ENCODE data around the gene PGS1.

The PGS1 gene

DNA sequence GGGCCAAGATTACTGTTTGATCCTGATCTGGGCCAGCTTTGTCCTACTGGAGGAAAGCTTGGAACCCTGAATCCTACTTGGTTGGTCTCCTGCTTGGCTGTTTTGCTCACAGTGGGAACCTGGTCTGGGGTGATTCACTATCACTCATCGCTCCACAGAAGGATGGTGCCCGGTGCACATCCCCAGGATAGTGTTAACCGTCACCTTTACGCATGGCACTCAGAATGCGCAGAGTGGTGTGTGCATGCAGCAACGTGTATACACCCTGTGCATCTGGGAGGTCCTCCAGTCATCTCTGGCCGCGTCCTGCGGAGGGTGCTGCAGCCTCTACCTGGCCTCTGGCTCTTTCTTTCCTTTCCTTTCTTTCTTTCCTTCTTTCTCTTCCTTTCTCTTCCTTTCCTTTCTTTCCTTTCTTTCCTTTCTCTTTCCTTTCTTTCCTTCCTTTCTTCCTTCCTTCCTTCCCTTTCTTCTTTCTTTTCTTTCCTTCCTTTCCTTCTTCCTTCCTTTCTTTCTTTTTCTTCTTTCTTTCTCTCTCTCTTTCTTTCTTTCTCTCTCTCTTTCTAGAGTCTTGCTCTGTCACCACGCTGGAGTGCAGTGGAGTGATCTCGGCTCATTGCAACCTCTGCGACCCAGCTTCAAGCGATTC is 31.7 kb upstream of the PGS1 start:
- no peak for DNase-seq (ENCODE audit: low read depth in 1 of 2, low spot score in 1 of 2)

DNA sequence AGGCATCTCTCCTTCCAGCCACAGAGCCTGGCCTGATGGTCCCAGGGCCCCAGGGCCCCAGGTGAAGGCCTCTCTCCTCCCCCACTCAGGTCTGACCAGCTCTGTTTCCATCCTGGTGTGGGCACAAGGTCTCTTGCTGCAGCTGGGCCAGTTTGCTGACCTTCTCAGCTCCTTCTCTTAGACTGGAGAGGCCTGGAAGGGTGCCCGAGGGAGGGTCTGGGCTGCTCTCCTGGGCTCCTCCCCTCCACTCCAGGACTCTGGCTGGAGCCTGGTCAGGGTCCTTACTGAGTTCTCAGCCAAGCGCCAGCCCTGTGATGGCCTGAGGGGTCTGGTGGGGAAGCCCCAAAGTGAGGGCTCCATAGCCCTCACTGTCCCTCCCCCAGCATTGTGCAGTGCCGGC is 31.0 kb upstream of the PGS1 start:
- DNase-seq (ENCODE audit: low read depth in 1 of 2, low spot score in 1 of 2): no peak

DNA sequence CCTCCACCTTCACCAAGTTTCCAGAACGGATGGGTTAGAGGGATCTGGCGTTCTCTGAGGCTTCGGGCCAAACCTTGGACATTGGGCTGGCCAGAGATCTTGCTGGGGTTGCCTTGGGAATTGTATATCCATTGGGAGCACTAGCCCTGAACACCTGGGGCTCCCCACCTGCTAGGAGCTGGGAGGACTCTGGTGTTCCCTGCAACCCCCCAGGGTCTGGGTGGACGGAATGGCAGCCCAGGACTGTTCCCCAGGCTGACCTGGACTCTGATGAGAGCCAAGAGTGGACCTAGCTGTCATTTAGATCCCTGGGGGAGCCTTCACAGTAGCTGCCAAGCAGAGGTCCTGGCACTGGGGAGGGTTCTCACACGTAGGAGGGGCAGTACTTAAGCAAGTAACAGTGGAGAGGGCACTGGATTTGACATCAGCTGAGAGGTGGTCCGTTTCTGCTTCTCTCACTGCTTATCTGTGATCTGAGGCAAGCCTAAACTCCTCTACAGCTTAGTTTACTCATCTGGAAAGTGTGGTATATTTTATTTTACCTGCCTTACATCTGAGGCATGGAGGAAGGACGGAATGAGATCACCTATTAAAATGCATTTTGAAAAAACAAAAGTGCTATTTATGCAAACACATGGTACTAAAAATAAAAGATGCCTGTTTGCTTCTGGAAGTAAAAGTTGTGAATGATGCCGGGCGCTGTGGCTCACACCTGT is 30.2 kb upstream of the PGS1 start:
- DNase-seq (ENCODE audit: low read depth in 1 of 2, low spot score in 1 of 2): no peak

GRCh38 chr17:78349891-78350642 is 28.4 kb upstream of the PGS1 start:
- DNase-seq (ENCODE audit: low read depth in 1 of 2, low spot score in 1 of 2): no peak

DNA sequence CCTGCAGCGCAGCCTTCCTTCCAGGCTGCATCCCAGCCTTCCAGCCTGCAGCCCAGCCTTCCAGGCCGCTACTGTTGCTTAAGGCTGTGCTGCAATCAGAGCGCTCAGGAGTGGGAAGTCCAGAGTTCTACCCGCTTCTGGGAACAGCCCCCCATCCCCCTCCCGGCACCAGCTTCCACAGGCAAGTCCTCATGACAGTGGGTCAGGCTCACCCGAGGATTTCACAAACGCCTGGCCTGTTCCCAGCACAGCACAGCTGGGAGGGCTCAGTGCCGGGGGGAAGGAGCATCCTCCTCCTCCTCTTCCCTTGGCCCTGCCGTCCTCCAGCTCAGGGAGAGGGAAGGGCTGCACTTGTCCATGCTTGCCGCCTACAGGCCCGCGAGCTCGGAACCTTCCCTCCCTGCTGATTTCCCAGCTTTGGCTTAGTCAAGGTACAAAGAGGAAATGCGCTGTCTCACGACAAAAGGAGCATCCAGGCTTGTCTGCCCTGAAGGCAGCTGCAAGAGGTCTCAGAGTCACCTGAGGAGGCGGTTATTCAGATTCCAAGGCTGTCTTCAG is 26.9 kb upstream of the PGS1 start:
- no peak for DNase-seq (ENCODE audit: low read depth in 1 of 2, low spot score in 1 of 2)

DNA sequence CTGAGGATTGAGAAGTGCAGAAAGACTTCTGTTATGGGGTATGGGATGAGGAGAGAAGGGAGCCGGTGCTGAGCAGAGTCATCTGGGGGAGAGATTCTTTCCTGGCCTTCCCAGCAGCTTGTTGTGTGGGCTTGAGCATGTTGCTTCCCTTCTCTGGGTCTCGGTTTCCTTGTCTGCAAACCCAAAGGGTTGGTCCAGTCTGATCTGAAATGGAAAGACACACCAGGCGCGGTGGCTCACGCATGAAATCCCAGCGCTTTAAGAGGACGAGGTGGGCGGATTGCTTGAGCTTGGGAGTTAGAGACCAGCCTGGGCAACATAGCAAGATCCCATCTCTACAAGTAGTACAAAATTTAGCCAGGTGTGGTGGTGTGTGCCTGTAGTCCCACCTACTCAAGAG is 24.6 kb upstream of the PGS1 start:
- DNase-seq (ENCODE audit: low read depth in 1 of 2, low spot score in 1 of 2): no peak

DNA sequence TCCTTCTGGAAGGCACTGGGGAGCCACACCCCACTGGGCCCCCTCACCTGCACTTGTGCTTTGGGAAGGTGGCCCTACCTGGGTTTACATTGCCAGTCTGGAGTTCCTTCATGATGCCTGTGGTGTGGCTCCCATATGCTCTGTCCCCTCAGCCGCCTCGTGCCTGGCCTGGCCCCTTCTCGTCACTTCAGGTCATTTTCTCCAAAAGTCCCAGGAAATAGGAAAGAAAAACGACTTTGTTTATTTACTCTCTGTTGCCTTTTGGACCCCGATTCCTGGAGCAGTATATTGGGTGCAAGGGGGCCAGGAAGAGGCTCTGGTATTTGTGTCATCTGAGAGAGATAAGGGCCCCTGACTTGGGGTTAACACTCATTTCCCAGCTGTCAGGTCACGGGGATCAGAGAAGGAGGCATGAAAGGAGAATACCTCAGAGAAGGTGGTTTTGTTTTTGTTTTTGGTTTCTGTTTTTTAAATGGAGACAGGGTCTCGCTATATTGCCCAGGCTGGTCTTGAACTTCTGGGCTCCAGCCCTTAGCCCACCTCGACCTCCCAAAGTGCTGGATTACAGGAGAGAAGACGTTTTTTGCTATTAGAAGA is 23.3 kb upstream of the PGS1 start:
- DNase-seq (ENCODE audit: low read depth in 1 of 2, low spot score in 1 of 2): no peak

DNA sequence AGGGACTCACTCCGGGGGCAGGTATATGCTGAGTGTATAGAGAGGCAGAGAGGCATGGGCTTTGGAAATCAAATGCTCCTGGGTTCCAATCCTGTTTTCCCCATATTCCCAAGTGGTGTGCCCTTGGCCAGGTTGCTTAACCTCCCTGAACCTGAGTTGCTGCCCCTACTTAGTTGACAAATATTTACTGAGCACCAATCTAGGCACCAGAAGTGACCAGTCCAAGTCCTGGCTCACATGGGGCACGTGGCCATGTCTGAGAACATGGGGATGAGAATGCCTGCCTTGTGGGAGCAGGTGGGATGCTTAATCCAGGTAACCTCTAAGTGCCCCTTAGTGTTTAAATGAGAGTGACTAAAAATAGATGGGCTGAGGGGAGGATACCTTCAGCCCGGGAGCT is 22.7 kb upstream of the PGS1 start:
- no peak for DNase-seq (ENCODE audit: low read depth in 1 of 2, low spot score in 1 of 2)

DNA sequence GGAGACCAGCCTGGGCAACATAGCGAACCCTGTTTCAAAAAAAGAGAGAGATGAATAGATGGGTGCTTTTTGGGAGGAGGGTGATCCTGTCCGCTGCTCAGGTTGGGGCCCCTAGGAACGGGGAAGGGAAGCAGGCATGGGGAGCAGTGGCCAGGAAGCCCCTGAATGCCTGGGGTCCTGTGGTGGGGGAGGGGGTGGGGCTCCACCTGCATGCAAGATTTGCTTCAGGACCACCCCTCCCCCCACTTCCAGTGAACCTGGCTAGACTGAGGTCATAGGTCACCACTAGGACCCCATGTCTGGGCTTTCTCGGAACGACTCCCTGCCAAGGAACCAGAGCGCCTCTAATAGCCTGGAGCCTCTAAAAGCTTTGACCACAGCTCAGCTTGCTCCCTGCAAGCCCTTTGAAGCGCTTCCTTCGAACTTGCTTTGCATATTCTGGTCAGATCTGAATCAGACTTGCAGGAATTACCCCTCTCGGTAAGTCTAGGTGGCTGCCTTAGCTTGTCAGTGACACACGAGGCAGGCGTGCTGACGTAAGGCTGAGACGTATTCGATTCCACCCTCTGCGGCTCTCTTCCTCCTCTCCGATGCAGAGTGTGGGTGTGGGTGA is 22.2 kb upstream of the PGS1 start:
- peak; percentile 69 to 93 for DNase-seq (ENCODE audit: low read depth in 1 of 2, low spot score in 1 of 2)

GRCh38 chr17:78357177-78357586 is 21.3 kb upstream of the PGS1 start:
- DNase-seq (ENCODE audit: low read depth in 1 of 2, low spot score in 1 of 2): no peak

DNA sequence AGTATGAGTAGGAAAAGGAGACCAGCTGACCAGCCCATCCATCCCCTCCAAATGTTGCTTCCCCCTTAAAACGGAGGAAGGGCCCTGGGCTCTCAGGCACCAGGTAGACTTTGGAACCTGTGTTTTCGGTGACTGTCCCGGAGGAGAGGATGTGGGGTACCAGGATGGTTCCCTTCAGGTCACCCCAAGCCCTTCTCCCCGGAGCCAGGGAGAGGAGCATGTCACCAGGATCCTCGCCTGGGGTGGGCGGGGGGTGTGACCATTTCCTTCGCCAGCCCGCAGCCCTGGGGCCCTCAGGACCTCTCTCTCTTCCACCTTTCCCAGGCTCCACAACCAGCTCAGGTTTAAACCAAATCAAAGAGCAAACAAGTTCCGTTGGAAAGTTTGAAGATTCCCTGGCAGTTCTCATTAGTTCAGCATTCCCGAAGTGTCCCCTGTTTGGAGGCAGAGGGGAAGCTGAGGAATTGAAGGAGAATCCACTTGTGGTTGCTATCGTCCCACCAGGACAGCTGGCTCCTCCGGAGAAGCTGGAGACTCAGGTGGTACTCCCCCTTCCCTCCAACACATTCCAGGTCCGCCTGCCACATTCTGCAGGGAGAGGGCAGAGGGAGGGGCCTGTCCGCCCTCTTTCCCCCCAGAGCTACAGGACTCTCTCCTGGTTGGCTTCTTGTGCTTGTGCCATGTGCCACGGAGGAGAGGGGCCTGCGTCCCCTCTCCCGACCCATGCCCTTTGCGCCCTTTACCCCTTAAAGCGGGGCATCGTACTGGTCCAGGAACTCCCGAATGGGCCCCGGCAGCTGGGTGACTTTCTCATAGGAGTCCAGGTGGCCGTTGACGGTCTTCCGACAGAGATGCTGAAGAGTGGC is 20.5 kb upstream of the PGS1 start:
- no peak for DNase-seq (ENCODE audit: low read depth in 1 of 2, low spot score in 1 of 2)

- DNase-seq (ENCODE audit: low read depth in 1 of 2, low spot score in 1 of 2): no peak
Observed at GRCh38 chr17:78358538-78359320, 19.7 kb upstream of the PGS1 start.

- DNase-seq (ENCODE audit: low read depth in 1 of 2, low spot score in 1 of 2): no peak
Observed at GRCh38 chr17:78359321-78359996, 19.0 kb upstream of the PGS1 start.

DNA sequence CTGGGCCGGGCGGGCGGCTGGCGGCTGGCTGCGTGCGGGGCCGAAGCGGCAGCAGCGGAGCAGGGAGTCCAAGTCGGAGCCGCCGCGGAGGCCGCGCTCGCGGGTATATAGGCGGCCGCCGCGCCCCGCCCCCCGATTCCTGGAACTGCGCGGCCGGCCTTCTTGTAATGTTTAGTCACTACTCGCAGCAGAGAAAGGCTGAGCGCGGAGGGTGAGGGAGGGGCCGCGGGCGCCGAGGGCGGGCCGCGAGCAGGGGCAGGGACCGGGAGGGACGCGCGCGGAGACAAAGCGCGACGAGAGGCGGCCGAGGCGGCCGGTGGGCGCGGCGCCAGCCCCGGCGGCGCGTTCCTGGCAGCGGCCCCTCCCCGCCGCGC is 18.5 kb upstream of the PGS1 start, which contains the start of gene SOCS3:
SOCS3 (minus strand) TSS at position 81 of the 374 bp plus-strand sequence. CDS start 982 bp downstream, outside the sequence.
- peak; percentile 93 to 96 for DNase-seq (ENCODE audit: low read depth in 1 of 2, low spot score in 1 of 2)

DNA sequence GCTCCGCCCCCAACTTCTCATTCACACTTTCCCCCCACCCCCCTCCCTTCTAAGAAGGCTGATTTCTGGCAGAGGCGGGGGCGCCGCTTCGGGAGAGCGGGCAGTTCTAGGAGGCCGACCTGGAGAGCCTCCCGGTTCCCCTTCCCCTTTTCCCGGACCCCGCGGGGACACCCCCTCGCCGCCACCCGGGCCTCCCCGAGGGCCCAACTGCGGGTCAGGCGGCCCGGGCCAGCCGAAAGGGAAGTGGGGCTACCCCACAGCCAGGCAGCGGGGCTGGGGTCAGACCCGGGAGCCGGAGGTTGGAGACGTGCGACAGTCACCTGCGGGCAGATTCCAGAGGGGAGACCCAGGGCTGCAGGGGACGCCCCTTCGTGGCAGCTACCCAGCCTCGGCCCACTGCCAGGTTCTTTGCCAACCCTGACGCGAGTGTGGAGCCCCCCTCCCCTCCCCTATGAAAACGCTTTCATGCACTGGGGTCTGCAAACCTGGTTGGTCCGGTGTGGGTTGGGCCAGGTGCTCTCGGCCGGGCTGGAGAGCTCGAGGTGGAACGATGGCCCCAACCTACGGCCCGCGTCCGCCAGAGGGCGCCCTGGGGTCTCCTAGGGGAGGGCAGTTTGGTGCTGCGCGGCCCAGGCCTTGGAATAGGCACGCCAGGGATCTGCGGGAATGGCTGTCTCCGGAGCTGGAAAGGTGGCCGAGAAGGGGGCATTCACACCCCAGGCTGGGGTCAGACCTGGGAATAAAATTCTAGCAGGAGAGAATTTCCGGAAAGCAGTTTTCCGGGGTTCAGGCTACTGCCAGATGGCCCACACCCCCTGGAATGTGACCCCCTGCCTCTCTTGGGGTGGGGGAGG is 17.9 kb upstream of the PGS1 start:
- DNase-seq (ENCODE audit: low read depth in 1 of 2, low spot score in 1 of 2): peak; percentile 87 to 93

GRCh38 chr17:78361225-78361701 is 17.2 kb upstream of the PGS1 start:
- no peak for DNase-seq (ENCODE audit: low read depth in 1 of 2, low spot score in 1 of 2)

- DNase-seq (ENCODE audit: low read depth in 1 of 2, low spot score in 1 of 2): no peak
Observed at GRCh38 chr17:78362232-78362631, 16.2 kb upstream of the PGS1 start.

- DNase-seq (ENCODE audit: low read depth in 1 of 2, low spot score in 1 of 2): no peak
Observed at GRCh38 chr17:78362671-78363070, 15.8 kb upstream of the PGS1 start.
